PC-9 (cell line): ENCODE results near the gene KRT14. TPM values are rescaled to one million over a fixed set of nuclear protein-coding genes. Genes with fewer than 3 reads are reported as not detected.
A peak's percentile ranks its signal among the peaks of the same experiment; 100 is the strongest.

ENCODE experiments used
- BruUV-seq: library from RNA; stranded (reverse); fragments of 400-500 nt; replicated peaks from 2 replicates; lab custom pipeline; 2021; lab: Mats Ljungman, UMichigan
- CTCF ChIA-PET: fragments of 300-600 bp; sonication (Branson Sonifier 250); formaldehyde crosslinking; loops from one replicate; lab custom pipeline; 2022; ENCODE audit warnings: antibody characterized with exemption; lab: Charles Lee
- POLR2A ChIA-PET: fragments of 300-600 bp; sonication (Branson Sonifier 250); formaldehyde crosslinking; loops from one replicate; lab custom pipeline; 2022; ENCODE audit warnings: antibody characterized with exemption; ENCODE audit not compliant: unreplicated experiment; lab: Charles Lee
- DNase-seq, 2 experiments: peaks; one replicate each; pipeline versions ENCODE4 v3.0.0 to v3.0.0-alpha.2; 2015 to 2022; ENCODE audit warnings: mixed read lengths in 1 of 2
- H2AFZ ChIP-seq: fragments of 200-600 bp; sonication (generic); 2 replicates; pipeline ENCODE4 v1.8.1; 2017; ENCODE audit warnings: antibody characterized with exemption
- H3F3A ChIP-seq: fragments of 200-600 bp; sonication (generic); 2 replicates; pipeline ENCODE4 v1.8.1; 2017; ENCODE audit warnings: antibody characterized with exemption, mild to moderate bottlenecking, low read depth; ENCODE audit not compliant: insufficient read depth
- H3K27ac ChIP-seq: fragments of 200-600 bp; sonication (generic); 2 replicates; pipeline ENCODE4 v1.6.1; 2016; ENCODE audit warnings: mixed run types
- H3K27me3 ChIP-seq: fragments of 200-600 bp; sonication (generic); 2 replicates; pipeline ENCODE4 v1.6.1; 2016; ENCODE audit warnings: low read depth, mixed run types; ENCODE audit not compliant: insufficient read depth
- H3K36me3 ChIP-seq: fragments of 200-600 bp; sonication (generic); 2 replicates; pipeline ENCODE4 v1.6.1; 2016; ENCODE audit warnings: low read depth, mixed run types
- H3K4me1 ChIP-seq: fragments of 200-600 bp; sonication (generic); replicated peaks from 2 replicates; pipeline ENCODE4 v1.6.1; 2016; ENCODE audit warnings: mixed run types; ENCODE audit not compliant: insufficient read depth
- H3K4me2 ChIP-seq: fragments of 200-600 bp; sonication (generic); 2 replicates; pipeline ENCODE4 v1.6.1; 2017; ENCODE audit warnings: mixed run types
- H3K4me3 ChIP-seq: fragments of 200-600 bp; sonication (generic); 2 replicates; pipeline ENCODE4 v1.6.1; 2016; ENCODE audit warnings: mixed run types
- H3K79me2 ChIP-seq: fragments of 200-600 bp; sonication (generic); 2 replicates; pipeline ENCODE4 v1.6.1; 2017; ENCODE audit warnings: low read depth, mixed run types
- H3K9me2 ChIP-seq: fragments of 200-600 bp; sonication (generic); 2 replicates; pipeline ENCODE4 v1.8.1; 2017; ENCODE audit warnings: mild to moderate bottlenecking; ENCODE audit not compliant: insufficient read depth
- H3K9me3 ChIP-seq: fragments of 200-600 bp; sonication (generic); 2 replicates; pipeline ENCODE4 v1.8.1; 2016; ENCODE audit warnings: low read depth; ENCODE audit not compliant: insufficient read depth
- H4K20me1 ChIP-seq: fragments of 200-600 bp; sonication (generic); 2 replicates; pipeline ENCODE4 v1.8.1; 2017; ENCODE audit not compliant: insufficient read depth
- CTCF ChIP-seq: fragments of 200-600 bp; sonication (generic); conservative IDR thresholded peaks from 2 replicates; pipeline ENCODE4 v1.6.1; 2017; ENCODE audit warnings: mixed run types, antibody characterized with exemption, mild to moderate bottlenecking, moderate library complexity
- EZH2 ChIP-seq: fragments of 200-600 bp; sonication (generic); IDR thresholded peaks from 2 replicates; pipeline ENCODE4 v1.8.0; 2017; ENCODE audit warnings: antibody characterized with exemption, low read depth
- intact Hi-C: fragments of 100-400 bp; cut with micrococcal nuclease; formaldehyde crosslinking; loops from one replicate; pipeline ENCODE4 v1.10.0; 2022; ENCODE audit not compliant: unreplicated experiment
- total RNA-seq: library from RNA; stranded (reverse); gene quantifications from 2 replicates; pipeline ENCODE4 v1.2.3, GENCODE V29; 2021

Gene KRT14
- total RNA-seq, 1 experiment from 2014 or later, result 2.2 TPM

GRCh38 chr17:41619036-41619926 is 32.6 kb upstream of the KRT14 start:
- H3F3A ChIP-seq, result peaks cover 9% of the 10 kb centered on the region; the same call in 1 of the 2 replicates
- ChIA-PET CTCF (interaction anchor here (0.7 kb wide), 1 partner anchor 12 kb away, joined by 3 read pairs; no protein-coding TSS in a partner anchor), POLR2A (interaction anchor here (0.6 kb wide), 1 partner anchor 86 kb away, joined by 4 read pairs; no protein-coding TSS in a partner anchor)
- H3K4me1 ChIP-seq, result peaks cover 32% of the 10 kb centered on the region
- H3K4me3 ChIP-seq, result no peak overlapping the region
- H3K9me2 ChIP-seq, result no peaks in the 10 kb centered on the region
- H3K27me3 ChIP-seq, result no peaks in the 10 kb centered on the region
- no peak overlapping the region for H2AFZ ChIP-seq
- no peaks in the 10 kb centered on the region for H3K36me3 ChIP-seq
- H3K27ac ChIP-seq, result no peak overlapping the region
- 0 out of 2 replicates have a peak overlapping the region, but pooled peaks have one; percentile 37 for H3K4me2 ChIP-seq
- no peaks in the 10 kb centered on the region for H4K20me1 ChIP-seq
- H3K9me3 ChIP-seq, result no peaks in the 10 kb centered on the region
- H3K79me2 ChIP-seq, result no peaks in the 10 kb centered on the region
- no peak for TF ChIP-seq CTCF
- peak in 1 of 2 experiments; percentile 53 for DNase-seq
- BruUV-seq, result no TSS peak
- intact Hi-C loops, result no loop called here

- intact Hi-C loops, result no loop called here
- Histone ChIP-seq H3K4me3 (no peak overlapping the region), H3K4me2 (no peak overlapping the region; the same call in 1 of the 2 replicates), H3K9me3 (no peaks in the 10 kb centered on the region), H4K20me1 (no peaks in the 10 kb centered on the region), H3K27ac (no peak overlapping the region), H3K36me3 (no peaks in the 10 kb centered on the region), H3K4me1 (peaks cover 32% of the 10 kb centered on the region), H2AFZ (no peak overlapping the region), H3K9me2 (no peaks in the 10 kb centered on the region), H3K79me2 (no peaks in the 10 kb centered on the region), H3K27me3 (no peaks in the 10 kb centered on the region), H3F3A (peaks cover 9% of the 10 kb centered on the region; the same call in 1 of the 2 replicates)
- TF ChIP-seq CTCF (no peak), EZH2 (no peak)
- ChIA-PET CTCF (interaction anchor here (0.7 kb wide), 1 partner anchor 13 kb away, joined by 3 read pairs; no protein-coding TSS in a partner anchor), POLR2A (interaction anchor here (0.5 to 0.6 kb wide), 2 partner anchors 59 to 85 kb away, joined by 4 to 7 read pairs; no protein-coding TSS in a partner anchor)
- no TSS peak for BruUV-seq
- peak in 1 of 2 experiments; percentile 48 for DNase-seq
These were observed 31.8 kb upstream of the KRT14 start for GRCh38 chr17:41618341-41619035.

- no peaks in the 10 kb centered on the region for H3K9me2 ChIP-seq
- no peaks in the 10 kb centered on the region for H3K36me3 ChIP-seq
- H2AFZ ChIP-seq, result no peak overlapping the region
- intact Hi-C loops, result no loop called here
- H3K79me2 ChIP-seq, result no peaks in the 10 kb centered on the region
- no peaks in the 10 kb centered on the region for H3K9me3 ChIP-seq
- H3K4me2 ChIP-seq, result no peak overlapping the region
- no peak for DNase-seq
- POLR2A ChIA-PET, result interaction anchor here (0.5 kb wide), 1 partner anchor 60 kb away, joined by 7 read pairs; no protein-coding TSS in a partner anchor
- H4K20me1 ChIP-seq, result no peaks in the 10 kb centered on the region
- CTCF ChIA-PET, result no interaction called here
- H3K4me1 ChIP-seq, result peaks cover 30% of the 10 kb centered on the region
- no peak for TF ChIP-seq EZH2
- TF ChIP-seq CTCF, result no peak
- no TSS peak for BruUV-seq
- H3F3A ChIP-seq, result peaks cover 9% of the 10 kb centered on the region; the same call in 1 of the 2 replicates
- H3K27ac ChIP-seq, result no peak overlapping the region
- no peaks in the 10 kb centered on the region for H3K27me3 ChIP-seq
- no peak overlapping the region for H3K4me3 ChIP-seq
These were observed 31.0 kb upstream of the KRT14 start for GRCh38 chr17:41617698-41618097.
